HuH-7 (cell line): ENCODE measurements around the gene MUC12.

Experiments used
- DNase-seq: peaks from one replicate; pipeline ENCODE4 v3.0.0; 2011; ENCODE audit warnings: low spot score

Gene MUC12

GRCh38 chr7:101066141-101066832 is 96.9 kb downstream of the MUC12 start:
- no peak for DNase-seq

- DNase-seq: no peak
Observed at GRCh38 chr7:101066833-101067177, 97.4 kb downstream of the MUC12 start.

DNA sequence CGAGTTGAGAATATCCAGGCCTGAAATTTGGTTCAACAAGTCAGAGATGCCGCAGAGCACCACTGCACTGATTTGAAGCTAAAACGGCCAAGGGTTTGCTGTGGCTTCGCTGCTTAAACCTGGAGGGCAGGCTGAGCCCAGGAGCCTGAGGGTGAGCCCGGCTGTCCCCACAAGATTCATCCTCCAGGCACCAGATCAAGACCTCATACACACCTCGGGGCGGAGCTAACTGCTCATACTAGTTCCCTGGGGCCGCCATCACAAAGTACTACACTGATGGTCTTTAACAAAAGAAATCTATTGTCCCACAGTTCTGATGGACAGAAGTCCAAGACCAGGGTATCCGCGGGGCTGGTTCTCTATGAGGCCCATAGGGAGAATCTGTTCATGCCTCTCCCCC is 99.0 kb downstream of the MUC12 start:
- DNase-seq: no peak
